Lower leg skin (tissue), 3 donors: ENCODE results near the gene MYO10.

ENCODE experiments used
- CTCF ChIP-seq, 3 donors: fragments of 450-650 bp; IDR thresholded peaks; one replicate each; pipeline ENCODE4 v1.5.1; 2016; ENCODE audit warnings: antibody characterized with exemption in 3 of 3, mild to moderate bottlenecking in 3 of 3, moderate library complexity in 2 of 3
- POLR2A ChIP-seq, 2 donors: fragments of 450-650 bp; IDR thresholded peaks; one replicate each; pipeline ENCODE4 v1.6.1; 2016 to 2017; ENCODE audit warnings: antibody characterized with exemption in 2 of 2, mild to moderate bottlenecking in 1 of 2, moderate library complexity in 1 of 2

GRCh38 chr5:16625096-16625495, 311.0 kb downstream of the MYO10 start:
- TF ChIP-seq CTCF (IDR thresholded peaks at IDR 0.05) (no peak), POLR2A (IDR thresholded peaks at IDR 0.05) (no peak)
